Measurements from ENCODE around the gene PRDM16.

PRDM16 gene

GRCh38 chr1:3207217-3207848 is 138.3 kb downstream of the PRDM16 start:
- DNase-seq (ENCODE audit: low spot score): no peak

- no peak for DNase-seq (ENCODE audit: low spot score)
Observed at GRCh38 chr1:3208819-3209200, 139.8 kb downstream of the PRDM16 start.

GRCh38 chr1:3209201-3209600 is 140.2 kb downstream of the PRDM16 start:
- DNase-seq (ENCODE audit: low spot score): no peak

GRCh38 chr1:3211582-3212375 is 142.8 kb downstream of the PRDM16 start:
- DNase-seq (ENCODE audit: low spot score): no peak

- no peak for DNase-seq (ENCODE audit: low spot score)
Observed at GRCh38 chr1:3212453-3213355, 143.7 kb downstream of the PRDM16 start.

- no peak for DNase-seq (ENCODE audit: low spot score)
Observed at GRCh38 chr1:3213730-3214129, 144.7 kb downstream of the PRDM16 start.

GRCh38 chr1:3215198-3216014 is 146.4 kb downstream of the PRDM16 start:
- DNase-seq (ENCODE audit: low spot score): no peak

- DNase-seq (ENCODE audit: low spot score): no peak
Observed at GRCh38 chr1:3216015-3216391, 147.0 kb downstream of the PRDM16 start.

GRCh38 chr1:3217181-3217641 is 148.2 kb downstream of the PRDM16 start:
- no peak for DNase-seq (ENCODE audit: low spot score)

- DNase-seq (ENCODE audit: low spot score): no peak
Observed at GRCh38 chr1:3217979-3218679, 149.1 kb downstream of the PRDM16 start.

GRCh38 chr1:3219005-3219790 is 150.2 kb downstream of the PRDM16 start:
- DNase-seq (ENCODE audit: low spot score): no peak

- no peak for DNase-seq (ENCODE audit: low spot score)
Observed at GRCh38 chr1:3219791-3220467, 150.9 kb downstream of the PRDM16 start.

- no peak for DNase-seq (ENCODE audit: low spot score)
Observed at GRCh38 chr1:3221112-3222041, 152.4 kb downstream of the PRDM16 start.

- no peak for DNase-seq (ENCODE audit: low spot score)
Observed at GRCh38 chr1:3222042-3222692, 153.2 kb downstream of the PRDM16 start.

- no peak for DNase-seq (ENCODE audit: low spot score)
Observed at GRCh38 chr1:3225661-3226060, 156.7 kb downstream of the PRDM16 start.

- no peak for DNase-seq (ENCODE audit: low spot score)
Observed at GRCh38 chr1:3226191-3226590, 157.2 kb downstream of the PRDM16 start.

GRCh38 chr1:3226701-3227350 is 157.8 kb downstream of the PRDM16 start:
- DNase-seq (ENCODE audit: low spot score): peak; percentile 56

GRCh38 chr1:3227351-3227704 is 158.3 kb downstream of the PRDM16 start:
- DNase-seq (ENCODE audit: low spot score): no peak
